SU-DHL-6 (cell line): Measurements from ENCODE around the gene ABCC10.
"Not testable (repeated sequence)": the region's sequence is repeated elsewhere in the genome, so short reads cannot be mapped to it uniquely, and the experiment has no call there.

Experiments
- H2AFZ ChIP-seq: fragments of 200-600 bp; sonication (generic); 2 replicates; pipeline ENCODE4 v1.6.1; 2014; ENCODE audit warnings: low read depth, mild to moderate bottlenecking, moderate library complexity, mixed read lengths, antibody characterized with exemption, low read length; ENCODE audit not compliant: severe bottlenecking
- H3F3A ChIP-seq: fragments of 200-600 bp; shearing (Covaris generic); 2 replicates; pipeline ENCODE4 v1.6.0; 2016; ENCODE audit warnings: antibody characterized with exemption, mild to moderate bottlenecking; ENCODE audit not compliant: insufficient read depth
- H3K27ac ChIP-seq: fragments of 200-600 bp; sonication (generic); 2 replicates; pipeline ENCODE4 v1.5.1; 2016; ENCODE audit warnings: low read depth, mild to moderate bottlenecking, low read length, moderate library complexity, mixed read lengths
- H3K27me3 ChIP-seq: fragments of 200-600 bp; sonication (generic), shearing (Covaris generic); 2 replicates; pipeline ENCODE4 v1.6.0; 2014; ENCODE audit warnings: mild to moderate bottlenecking, low read length
- H3K36me3 ChIP-seq: fragments of 200-600 bp; sonication (generic); 2 replicates; pipeline ENCODE4 v1.6.1; 2014; ENCODE audit warnings: mild to moderate bottlenecking, low read length, mixed read lengths
- H3K4me2 ChIP-seq: fragments of 300-600, 200-600 bp; shearing (Covaris generic), sonication (generic); 2 replicates; pipeline ENCODE4 v1.6.0; 2014; ENCODE audit warnings: low read length, low read depth, mild to moderate bottlenecking; ENCODE audit not compliant: poor library complexity, severe bottlenecking
- H3K4me3 ChIP-seq: fragments of 200-600 bp; sonication (generic); 2 replicates; pipeline ENCODE4 v1.5.1; 2014; ENCODE audit warnings: antibody characterized with exemption, low read length, mild to moderate bottlenecking, mixed read lengths; ENCODE audit not compliant: insufficient read depth, poor library complexity, severe bottlenecking
- H3K79me2 ChIP-seq: fragments of 200-600 bp; sonication (generic); 2 replicates; pipeline ENCODE4 v1.6.1; 2014; ENCODE audit warnings: mild to moderate bottlenecking, low read length, moderate library complexity; ENCODE audit not compliant: insufficient read depth
- H3K9ac ChIP-seq: fragments of 200-600 bp; sonication (generic); 2 replicates; pipeline ENCODE4 v1.7.0; 2014; ENCODE audit warnings: mild to moderate bottlenecking, low read length
- H3K9me2 ChIP-seq: fragments of 200-600 bp; sonication (generic); replicated peaks from 2 replicates; pipeline ENCODE4 v1.6.1; 2014; ENCODE audit warnings: low read length; ENCODE audit not compliant: insufficient read depth
- H3K9me3 ChIP-seq: fragments of 200-600 bp; sonication (generic); 2 replicates; pipeline ENCODE4 v1.6.1; 2014; ENCODE audit warnings: low read length, mixed read lengths; ENCODE audit not compliant: insufficient read depth
- H4K20me1 ChIP-seq: fragments of 200-600 bp; sonication (generic); 2 replicates; pipeline ENCODE4 v1.6.1; 2014; ENCODE audit warnings: low read depth, mild to moderate bottlenecking, antibody characterized with exemption, low read length, moderate library complexity, mixed read lengths
- EZH2phosphoT487 ChIP-seq: fragments of 200-600 bp; sonication (generic), shearing (Covaris generic); conservative IDR thresholded peaks from 2 replicates; pipeline ENCODE4 v1.6.1; 2018; ENCODE audit warnings: mild to moderate bottlenecking, antibody characterized with exemption, low read length, moderate library complexity, mixed read lengths
- TF ChIP-seq, protein P1 (sequence below): fragments of 200-600 bp; sonication (generic); IDR thresholded peaks from one replicate; pipeline ENCODE4 v1.5.1; 2017; ENCODE audit warnings: antibody characterized with exemption, mild to moderate bottlenecking, low read length, moderate library complexity; ENCODE audit not compliant: insufficient read depth, poor library complexity, severe bottlenecking

ABCC10 gene

GRCh38 chr6:43454696-43455530, 27.6 kb downstream of the ABCC10 start:
- Histone ChIP-seq H3K27ac (peak overlapping the region; percentile 16; the same call in 1 of the 2 replicates), H3K9ac (peak overlapping the region; percentile 60), H3K4me3 (peak overlapping the region; percentile 58), H3K9me2 (no peaks in the 10 kb centered on the region), H3K27me3 (no peaks in the 10 kb centered on the region), H4K20me1 (no peaks in the 10 kb centered on the region), H2AFZ (peak overlapping the region; percentile 29), H3K4me2 (peak overlapping the region; percentile 70), H3F3A (peaks cover 21% of the 10 kb centered on the region), H3K79me2 (no peaks in the 10 kb centered on the region), H3K36me3 (0 out of 2 replicates have a peak, but pooled peaks cover 3% of the 10 kb centered on the region), H3K9me3 (no peaks in the 10 kb centered on the region)
- TF ChIP-seq, protein P1, sequence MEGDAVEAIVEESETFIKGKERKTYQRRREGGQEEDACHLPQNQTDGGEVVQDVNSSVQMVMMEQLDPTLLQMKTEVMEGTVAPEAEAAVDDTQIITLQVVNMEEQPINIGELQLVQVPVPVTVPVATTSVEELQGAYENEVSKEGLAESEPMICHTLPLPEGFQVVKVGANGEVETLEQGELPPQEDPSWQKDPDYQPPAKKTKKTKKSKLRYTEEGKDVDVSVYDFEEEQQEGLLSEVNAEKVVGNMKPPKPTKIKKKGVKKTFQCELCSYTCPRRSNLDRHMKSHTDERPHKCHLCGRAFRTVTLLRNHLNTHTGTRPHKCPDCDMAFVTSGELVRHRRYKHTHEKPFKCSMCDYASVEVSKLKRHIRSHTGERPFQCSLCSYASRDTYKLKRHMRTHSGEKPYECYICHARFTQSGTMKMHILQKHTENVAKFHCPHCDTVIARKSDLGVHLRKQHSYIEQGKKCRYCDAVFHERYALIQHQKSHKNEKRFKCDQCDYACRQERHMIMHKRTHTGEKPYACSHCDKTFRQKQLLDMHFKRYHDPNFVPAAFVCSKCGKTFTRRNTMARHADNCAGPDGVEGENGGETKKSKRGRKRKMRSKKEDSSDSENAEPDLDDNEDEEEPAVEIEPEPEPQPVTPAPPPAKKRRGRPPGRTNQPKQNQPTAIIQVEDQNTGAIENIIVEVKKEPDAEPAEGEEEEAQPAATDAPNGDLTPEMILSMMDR, result peak; percentile 47
- TF ChIP-seq EZH2phosphoT487, result no peak

GRCh38 chr6:43455531-43456428, 28.4 kb downstream of the ABCC10 start, which contains the start of gene DLK2:
Gene DLK2, minus strand, starts transcription at chr6:43455548. Its CDS starts 723 bp downstream, at chr6:43454825.
- H3K79me2 ChIP-seq, result no peaks in the 10 kb centered on the region
- peaks cover 24% of the 10 kb centered on the region for H3F3A ChIP-seq
- TF ChIP-seq, protein P1, result no peak
- TF ChIP-seq EZH2phosphoT487, result no peak
- H2AFZ ChIP-seq, result peak within 1 kb of the TSS; percentile 29
- no peaks in the 10 kb centered on the region for H4K20me1 ChIP-seq
- no peaks in the 10 kb centered on the region for H3K9me2 ChIP-seq
- H3K27me3 ChIP-seq, result no peaks in the 10 kb centered on the region
- H3K27ac ChIP-seq, result peak within 1 kb of the TSS; percentile 16; the same call in 1 of the 2 replicates
- H3K4me2 ChIP-seq, result peak within 1 kb of the TSS; percentile 70
- H3K9ac ChIP-seq, result peak within 1 kb of the TSS; percentile 60
- H3K4me3 ChIP-seq, result peak within 1 kb of the TSS; percentile 58
- H3K9me3 ChIP-seq, result no peaks in the 10 kb centered on the region
- H3K36me3 ChIP-seq, result 0 out of 2 replicates have a peak, but pooled peaks cover 3% of the 10 kb centered on the region

GRCh38 chr6:43457643-43458042, 30.3 kb downstream of the ABCC10 start:
- Histone ChIP-seq H3K27ac (no peak overlapping the region), H2AFZ (no peak overlapping the region), H3K27me3 (no peaks in the 10 kb centered on the region), H3K4me3 (no peak overlapping the region), H3K9me3 (no peaks in the 10 kb centered on the region), H3K36me3 (no peaks in the 10 kb centered on the region), H3K4me2 (no peak overlapping the region), H3K9me2 (no peaks in the 10 kb centered on the region), H3K79me2 (no peaks in the 10 kb centered on the region), H3K9ac (no peak overlapping the region), H3F3A (peaks cover 24% of the 10 kb centered on the region), H4K20me1 (no peaks in the 10 kb centered on the region)
- no peak for TF ChIP-seq EZH2phosphoT487
- TF ChIP-seq, protein P1, result no peak

DNA sequence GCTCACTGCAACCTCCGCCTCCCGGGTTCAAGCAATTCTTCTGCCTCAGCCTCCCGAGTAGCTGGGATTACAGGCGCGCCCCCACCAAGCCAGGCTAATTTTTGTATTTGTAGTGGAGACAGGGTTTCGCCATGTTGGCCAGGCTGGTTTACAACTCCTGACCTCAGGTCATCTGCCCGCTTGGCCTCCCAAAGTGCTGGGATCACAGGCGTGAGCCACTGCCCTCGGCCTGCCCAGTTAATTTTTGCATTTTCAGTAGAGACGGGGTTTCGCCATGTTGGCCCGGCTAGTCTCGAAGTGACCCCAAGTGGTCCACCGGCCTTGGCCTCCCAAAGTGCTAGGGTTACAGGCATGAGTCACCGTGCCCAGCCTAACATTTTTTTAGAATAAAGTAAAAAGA, 30.8 kb downstream of the ABCC10 start:
- not testable (repeated sequence) for H3K9ac ChIP-seq, H3K27me3 ChIP-seq, H3K9me2 ChIP-seq, H3K9me3 ChIP-seq, H4K20me1 ChIP-seq, H3K4me3 ChIP-seq, H3K27ac ChIP-seq, H3K4me2 ChIP-seq, H3K36me3 ChIP-seq, H3K79me2 ChIP-seq, H2AFZ ChIP-seq
- H3F3A ChIP-seq, result peaks cover 23% of the 10 kb centered on the region
